GM12873 (cell line): ENCODE measurements around the gene ARL3.

Experiments
- CTCF ChIP-seq: IDR thresholded peaks from 2 replicates; pipeline ENCODE4 v1.5.1; 2012; ENCODE audit warnings: low read depth, mild to moderate bottlenecking, moderate library complexity, low read length, control low read depth; ENCODE audit not compliant: insufficient read depth; ENCODE audit errors: missing control alignments

The ARL3 gene

GRCh38 chr10:102656791-102657371 lies 57.3 kb downstream of the ARL3 start:
- no peak for TF ChIP-seq CTCF

- TF ChIP-seq CTCF, result no peak
Observed at GRCh38 chr10:102656026-102656425, 58.2 kb downstream of the ARL3 start.

- TF ChIP-seq CTCF, result no peak
Observed at GRCh38 chr10:102654969-102655368, 59.2 kb downstream of the ARL3 start.

- TF ChIP-seq CTCF, result no peak
Observed at GRCh38 chr10:102654566-102654965, 59.6 kb downstream of the ARL3 start.

- no peak for TF ChIP-seq CTCF
Observed at GRCh38 chr10:102653060-102653459, 61.1 kb downstream of the ARL3 start.

GRCh38 chr10:102652170-102652916 lies 61.9 kb downstream of the ARL3 start:
- TF ChIP-seq CTCF, result no peak

GRCh38 chr10:102651455-102652169 lies 62.6 kb downstream of the ARL3 start:
- TF ChIP-seq CTCF, result no peak
